Bone marrow (tissue), 2 donors: ENCODE measurements around the gene KCNG2.

Experiments used
- DNase-seq, 2 donors: peaks; one replicate each; lab custom pipeline; 2025; lab: John Stamatoyannopoulos, UW

The KCNG2 gene

DNA sequence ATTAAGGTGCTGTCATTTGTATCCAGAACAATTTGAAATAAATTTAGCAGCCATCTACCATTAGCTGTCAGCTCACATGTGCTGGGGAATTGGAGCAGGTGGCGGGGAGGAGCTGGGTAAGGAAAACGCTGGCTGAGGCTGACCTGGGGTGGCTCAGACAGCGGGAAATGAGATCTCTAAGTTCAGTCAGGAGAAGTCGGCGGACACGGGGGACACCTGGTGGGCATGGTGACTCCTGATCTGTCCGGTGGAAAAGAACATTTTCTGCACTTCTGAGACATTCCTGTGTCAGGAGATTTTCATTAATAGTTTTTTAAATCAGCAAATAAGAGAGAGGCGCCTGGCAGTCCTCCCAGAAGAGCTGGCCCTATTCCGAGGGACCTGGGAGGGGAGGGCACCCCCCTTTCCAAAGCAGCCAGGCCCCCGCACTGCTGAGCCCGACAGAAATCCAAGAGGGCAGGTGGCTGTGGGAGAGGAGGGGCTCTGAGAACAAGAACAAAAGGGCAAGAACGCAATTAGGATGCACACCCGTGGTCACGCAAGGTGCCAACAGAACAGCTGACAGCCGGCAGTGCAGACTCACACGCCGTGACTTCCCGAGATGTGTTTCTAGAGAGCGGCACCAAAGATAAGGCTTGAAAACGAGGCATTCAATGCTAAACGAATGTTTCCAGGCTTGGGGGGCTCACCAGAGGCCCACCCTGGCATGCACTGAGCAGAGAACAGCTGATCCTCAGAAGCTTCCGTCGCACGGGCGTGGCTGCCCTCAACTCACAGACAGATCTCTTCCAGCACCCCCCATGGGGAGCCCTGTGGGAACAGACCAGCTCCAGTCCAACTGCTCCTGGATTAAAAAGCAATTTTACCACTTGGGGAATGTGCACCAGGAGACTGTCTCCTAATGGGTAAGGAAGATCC lies 127.3 kb downstream of the KCNG2 start:
- no peak for DNase-seq

- no peak for DNase-seq
Measured at GRCh38 chr18:79926306-79926705, 128.6 kb downstream of the KCNG2 start.

- DNase-seq: no peak
Measured at GRCh38 chr18:79926715-79927606, 129.2 kb downstream of the KCNG2 start.

- no peak for DNase-seq
Measured at GRCh38 chr18:79927607-79928562, 130.1 kb downstream of the KCNG2 start.

DNA sequence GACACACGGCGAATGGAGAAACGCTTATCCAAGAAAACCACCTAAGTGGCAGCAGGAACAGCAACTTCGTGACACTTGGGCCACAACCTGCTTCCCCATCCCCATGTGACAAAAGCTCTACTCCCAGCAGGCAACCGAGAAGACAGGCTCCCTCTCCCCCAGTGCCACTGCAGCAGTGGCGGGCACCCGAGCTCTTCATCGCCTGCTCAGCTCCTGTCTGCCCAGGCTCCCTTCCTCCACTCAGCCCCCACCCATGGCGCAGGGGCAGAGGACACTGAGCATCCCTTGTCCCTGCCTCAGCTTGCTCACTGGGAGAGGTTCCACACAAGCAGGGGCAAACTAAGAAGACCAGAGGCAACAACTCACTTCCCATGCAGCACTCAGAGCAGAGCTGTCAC lies 130.8 kb downstream of the KCNG2 start:
- no peak for DNase-seq

GRCh38 chr18:79930020-79930642 lies 132.4 kb downstream of the KCNG2 start:
- no peak for DNase-seq

GRCh38 chr18:79931475-79931874 lies 133.7 kb downstream of the KCNG2 start:
- no peak for DNase-seq

- no peak for DNase-seq
Measured at GRCh38 chr18:79932907-79933306, 135.2 kb downstream of the KCNG2 start.

GRCh38 chr18:79933765-79934164 lies 136.0 kb downstream of the KCNG2 start:
- no peak for DNase-seq

- no peak for DNase-seq
Measured at GRCh38 chr18:79934311-79935097, 136.8 kb downstream of the KCNG2 start.

GRCh38 chr18:79935098-79935480 lies 137.4 kb downstream of the KCNG2 start:
- no peak for DNase-seq

- no peak for DNase-seq
Measured at GRCh38 chr18:79935499-79935898, 137.8 kb downstream of the KCNG2 start.

DNA sequence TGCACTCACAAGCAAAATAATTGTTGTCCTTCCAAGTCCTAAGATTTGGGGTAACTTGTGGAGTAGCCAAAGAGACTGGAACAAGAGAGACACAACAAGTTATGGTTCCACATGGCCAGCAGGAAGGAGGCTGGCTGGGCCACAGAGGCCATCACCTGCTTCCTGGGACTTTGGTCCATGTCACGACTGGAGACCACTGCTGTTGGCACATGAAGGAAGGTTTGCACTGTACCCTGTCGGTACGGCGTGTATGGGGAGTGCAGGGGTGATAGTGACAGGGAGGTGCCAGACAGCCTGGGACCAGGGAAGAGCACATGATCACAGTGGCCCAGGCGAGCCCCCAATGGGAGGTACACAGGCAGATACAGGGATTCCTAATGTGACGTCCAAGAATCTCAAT lies 138.2 kb downstream of the KCNG2 start:
- DNase-seq: no peak

- DNase-seq: no peak
Measured at GRCh38 chr18:79936641-79937040, 138.9 kb downstream of the KCNG2 start.

GRCh38 chr18:79937103-79937860 lies 139.5 kb downstream of the KCNG2 start:
- DNase-seq: no peak

DNA sequence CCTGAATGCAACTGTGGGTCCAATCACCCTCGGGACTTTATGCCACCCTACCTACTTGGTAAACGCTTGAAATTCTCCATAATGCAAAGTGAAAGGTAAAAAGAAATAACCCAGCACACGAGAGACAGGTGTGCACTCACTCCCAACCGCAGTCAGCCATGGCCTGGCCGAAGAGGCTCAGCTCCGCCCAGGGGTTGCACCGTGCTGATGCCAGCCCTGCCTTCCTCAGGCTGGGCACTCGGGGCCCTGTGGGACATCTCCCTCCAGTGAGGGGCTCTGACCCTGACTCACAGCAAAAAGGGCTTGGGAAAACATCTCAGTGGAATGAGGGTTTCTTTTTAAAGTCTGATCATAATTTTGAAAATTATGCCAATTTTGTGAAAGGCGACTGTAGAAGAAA lies 140.5 kb downstream of the KCNG2 start:
- no peak for DNase-seq

DNA sequence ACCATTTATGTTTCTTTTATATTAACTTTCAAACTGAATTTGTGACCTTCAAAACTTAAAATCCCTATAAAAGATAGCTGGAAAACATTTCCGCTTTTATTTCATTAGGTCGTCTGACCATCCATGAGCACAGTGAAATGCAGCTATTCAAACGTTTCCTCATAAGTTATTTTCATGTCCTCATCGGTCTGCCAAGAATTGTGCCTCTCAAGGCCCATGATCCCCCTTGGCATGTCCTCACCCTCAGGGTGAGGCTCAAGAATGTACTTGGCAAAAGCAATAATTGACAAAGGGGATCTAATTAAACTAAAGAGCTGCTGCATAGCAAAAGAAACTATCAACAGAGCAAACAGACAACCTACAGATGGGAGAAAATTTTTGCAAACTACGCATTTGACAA lies 141.4 kb downstream of the KCNG2 start:
- DNase-seq: no peak

GRCh38 chr18:79940126-79940813 lies 142.5 kb downstream of the KCNG2 start:
- DNase-seq: no peak

GRCh38 chr18:79940814-79941472 lies 143.2 kb downstream of the KCNG2 start:
- DNase-seq: no peak
